ENCODE results near the gene NARS2.

DNA sequence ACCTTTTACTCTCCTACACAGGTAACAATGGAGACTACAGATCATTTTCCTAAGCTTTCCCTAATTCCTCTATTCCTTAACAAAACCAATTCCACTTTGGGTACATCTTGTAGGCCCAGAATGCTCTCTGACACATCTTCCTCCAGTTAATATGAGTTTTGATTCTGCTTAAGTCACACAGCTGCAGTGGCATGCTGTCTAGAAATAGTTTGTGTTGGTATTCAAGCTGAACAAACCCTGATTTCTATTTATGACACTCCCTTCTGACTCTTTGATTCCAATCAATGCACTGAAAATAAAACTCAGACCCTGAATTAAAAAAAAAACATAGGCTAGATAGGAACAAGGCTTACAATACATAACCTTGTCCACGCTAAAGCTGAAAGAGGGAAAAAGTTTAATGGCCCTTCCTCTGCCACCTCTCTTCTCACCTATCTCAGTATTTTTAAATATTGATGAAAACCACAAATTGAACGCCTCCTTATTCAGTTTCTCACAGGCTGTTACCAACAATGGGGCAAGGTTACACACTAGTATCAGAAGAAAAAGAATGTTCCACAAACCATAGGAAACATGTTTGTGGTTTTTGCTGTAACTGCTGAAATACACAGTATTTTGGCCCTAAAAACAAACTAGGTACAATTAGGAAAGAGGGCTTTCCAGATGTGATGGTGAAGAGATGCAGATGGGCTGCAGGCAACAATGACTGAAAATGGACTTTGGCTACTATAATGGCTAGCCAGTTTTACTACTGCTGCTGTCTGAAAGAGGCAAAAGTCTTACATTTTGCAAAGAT lies 121.3 kb downstream of the NARS2 start:
- TF ChIP-seq POLR2A (IDR thresholded peaks at IDR 0.05) (no peak), EP300 (IDR thresholded peaks at IDR 0.05; ENCODE audit: low read depth) (no peak), POLR2AphosphoS5 (IDR thresholded peaks at IDR 0.05) (no peak)
- TF ChIP-seq, protein P1, sequence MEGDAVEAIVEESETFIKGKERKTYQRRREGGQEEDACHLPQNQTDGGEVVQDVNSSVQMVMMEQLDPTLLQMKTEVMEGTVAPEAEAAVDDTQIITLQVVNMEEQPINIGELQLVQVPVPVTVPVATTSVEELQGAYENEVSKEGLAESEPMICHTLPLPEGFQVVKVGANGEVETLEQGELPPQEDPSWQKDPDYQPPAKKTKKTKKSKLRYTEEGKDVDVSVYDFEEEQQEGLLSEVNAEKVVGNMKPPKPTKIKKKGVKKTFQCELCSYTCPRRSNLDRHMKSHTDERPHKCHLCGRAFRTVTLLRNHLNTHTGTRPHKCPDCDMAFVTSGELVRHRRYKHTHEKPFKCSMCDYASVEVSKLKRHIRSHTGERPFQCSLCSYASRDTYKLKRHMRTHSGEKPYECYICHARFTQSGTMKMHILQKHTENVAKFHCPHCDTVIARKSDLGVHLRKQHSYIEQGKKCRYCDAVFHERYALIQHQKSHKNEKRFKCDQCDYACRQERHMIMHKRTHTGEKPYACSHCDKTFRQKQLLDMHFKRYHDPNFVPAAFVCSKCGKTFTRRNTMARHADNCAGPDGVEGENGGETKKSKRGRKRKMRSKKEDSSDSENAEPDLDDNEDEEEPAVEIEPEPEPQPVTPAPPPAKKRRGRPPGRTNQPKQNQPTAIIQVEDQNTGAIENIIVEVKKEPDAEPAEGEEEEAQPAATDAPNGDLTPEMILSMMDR (IDR thresholded peaks at IDR 0.05), result no peak

Data from transverse colon (tissue), 4 donors.